ENCODE data around the gene THBD.

DNA sequence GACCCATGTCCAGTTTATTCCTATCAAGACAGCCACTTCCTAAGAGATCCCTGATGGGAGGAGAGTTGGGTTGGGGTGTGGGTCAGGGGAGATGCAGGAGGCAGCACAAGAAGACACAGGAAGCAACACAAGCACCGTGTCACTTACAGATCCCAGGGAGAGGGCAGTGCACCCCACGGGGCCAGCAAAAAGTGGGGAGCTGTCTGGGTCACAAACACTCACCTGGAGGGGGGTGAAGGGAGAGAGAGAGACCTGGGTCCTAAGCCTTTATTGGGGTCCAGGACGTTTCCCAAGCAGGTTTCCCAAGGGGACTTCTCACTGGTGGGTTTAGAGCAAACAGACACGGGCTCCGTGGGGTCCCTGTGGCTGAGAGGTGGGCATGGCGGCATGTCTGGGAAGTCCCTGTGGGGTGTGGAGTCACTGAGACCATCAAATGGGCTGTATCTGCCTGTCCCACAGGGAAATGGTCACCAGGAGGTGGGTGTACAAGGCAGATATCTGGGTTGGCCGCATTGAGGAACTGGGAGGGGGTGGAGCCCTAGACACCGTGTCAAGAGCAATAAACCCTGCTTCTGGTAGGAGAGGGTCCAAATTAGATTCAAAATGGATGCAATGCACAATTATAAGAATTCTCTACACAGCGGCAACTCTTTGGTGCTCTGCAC is 38.2 kb upstream of the THBD start:
- no peak for TF ChIP-seq ZNF565 (CRISPR knock-in tag; conservative IDR thresholded peaks at IDR 0.05; ENCODE audit: low read depth)
- TF ChIP-seq OSR1 (CRISPR knock-in tag; IDR thresholded peaks at IDR 0.05), result no peak
- no peak for TF ChIP-seq TOX (CRISPR knock-in tag; IDR thresholded peaks at IDR 0.05; ENCODE audit: borderline replicate concordance)
- no peak for TF ChIP-seq CSDC2 (CRISPR knock-in tag; IDR thresholded peaks at IDR 0.05)
- TF ChIP-seq RARB (CRISPR knock-in tag; IDR thresholded peaks at IDR 0.05), result no peak
- TF ChIP-seq, protein P1, sequence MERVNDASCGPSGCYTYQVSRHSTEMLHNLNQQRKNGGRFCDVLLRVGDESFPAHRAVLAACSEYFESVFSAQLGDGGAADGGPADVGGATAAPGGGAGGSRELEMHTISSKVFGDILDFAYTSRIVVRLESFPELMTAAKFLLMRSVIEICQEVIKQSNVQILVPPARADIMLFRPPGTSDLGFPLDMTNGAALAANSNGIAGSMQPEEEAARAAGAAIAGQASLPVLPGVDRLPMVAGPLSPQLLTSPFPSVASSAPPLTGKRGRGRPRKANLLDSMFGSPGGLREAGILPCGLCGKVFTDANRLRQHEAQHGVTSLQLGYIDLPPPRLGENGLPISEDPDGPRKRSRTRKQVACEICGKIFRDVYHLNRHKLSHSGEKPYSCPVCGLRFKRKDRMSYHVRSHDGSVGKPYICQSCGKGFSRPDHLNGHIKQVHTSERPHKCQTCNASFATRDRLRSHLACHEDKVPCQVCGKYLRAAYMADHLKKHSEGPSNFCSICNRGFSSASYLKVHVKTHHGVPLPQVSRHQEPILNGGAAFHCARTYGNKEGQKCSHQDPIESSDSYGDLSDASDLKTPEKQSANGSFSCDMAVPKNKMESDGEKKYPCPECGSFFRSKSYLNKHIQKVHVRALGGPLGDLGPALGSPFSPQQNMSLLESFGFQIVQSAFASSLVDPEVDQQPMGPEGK (CRISPR knock-in tag; IDR thresholded peaks at IDR 0.05; ENCODE audit: borderline replicate concordance), result no peak
- TF ChIP-seq TCF4 (CRISPR knock-in tag; IDR thresholded peaks at IDR 0.05; ENCODE audit: borderline replicate concordance), result no peak

Data from SK-N-SH treated with all-trans-retinoic acid at 6 μM for 48 hours (cell line).